ENCODE results near the gene RPS24.

GRCh38 chr10:78038791-78039547 lies 5.3 kb downstream of the RPS24 start:
- TF ChIP-seq CTCF (conservative IDR thresholded peaks at IDR 0.05; ENCODE audit: low read depth, low read length) (no peak), EZH2 (IDR thresholded peaks at IDR 0.05; ENCODE audit: low read length, unreplicated experiment) (no peak)

All from PC-3 (cell line).